Measurements from ENCODE around the gene ABHD12. TPM values are rescaled to one million over a fixed set of nuclear protein-coding genes. Genes with fewer than 3 reads are reported as not detected.
A peak's percentile ranks its signal among the peaks of the same experiment; 100 is the strongest.

Gene ABHD12
- total RNA-seq, 2 donors from 2014 or later, result 48.2 to 52.7 TPM

- Histone ChIP-seq H3K27ac (ENCODE audit: low read depth, low read length) (no peak overlapping the region), H3K9me3 (ENCODE audit: control insufficient read depth, low read length) (no peaks in the 10 kb centered on the region), H3K4me1 (ENCODE audit: control insufficient read depth, insufficient read depth, low read length) (peaks cover 9% of the 10 kb centered on the region), H3K9ac (ENCODE audit: extremely low read depth, low read length, poor library complexity, severe bottlenecking) (no peak overlapping the region), H3K27me3 (ENCODE audit: control insufficient read depth, insufficient read depth, low read length, poor library complexity, severe bottlenecking) (no peaks in the 10 kb centered on the region), H3K4me3 (ENCODE audit: low read length) (no peak overlapping the region), H3K36me3 (ENCODE audit: control insufficient read depth, insufficient read depth, low read length) (peaks cover 28% of the 10 kb centered on the region)
- H3K4me1 Mint-ChIP-seq, result peaks cover 11% of the 10 kb centered on the region
- peaks cover 37% of the 10 kb centered on the region for H3K36me3 Mint-ChIP-seq (ENCODE audit: low read depth)
- no peak for TF ChIP-seq CTCF (conservative IDR thresholded peaks at IDR 0.05)
- no peaks in the 10 kb centered on the region for H3K9me3 Mint-ChIP-seq
- no peaks in the 10 kb centered on the region for H3K27me3 Mint-ChIP-seq (ENCODE audit: insufficient read depth)
- DNase-seq, result no peak
- no peak overlapping the region for H3K4me3 Mint-ChIP-seq
- peak overlapping the region; percentile 12 for H3K27ac Mint-ChIP-seq
- WGBS, 2 experiments (ENCODE audit: insufficient coverage in 1 of 2, insufficient read length in 1 of 2), result 91 to 94% methylated on average over 5 to 13 of the region's 13 CpGs
Observed at GRCh38 chr20:25293910-25294458, 96.7 kb downstream of the ABHD12 start.

GRCh38 chr20:25293507-25293906 lies 97.1 kb downstream of the ABHD12 start:
- no peak for DNase-seq
- Histone ChIP-seq H3K36me3 (ENCODE audit: control insufficient read depth, insufficient read depth, low read length) (peaks cover 31% of the 10 kb centered on the region), H3K4me3 (ENCODE audit: low read length) (no peak overlapping the region), H3K27me3 (ENCODE audit: control insufficient read depth, insufficient read depth, low read length, poor library complexity, severe bottlenecking) (no peaks in the 10 kb centered on the region), H3K9ac (ENCODE audit: extremely low read depth, low read length, poor library complexity, severe bottlenecking) (no peak overlapping the region), H3K27ac (ENCODE audit: low read depth, low read length) (no peak overlapping the region), H3K9me3 (ENCODE audit: control insufficient read depth, low read length) (no peaks in the 10 kb centered on the region), H3K4me1 (ENCODE audit: control insufficient read depth, insufficient read depth, low read length) (peaks cover 9% of the 10 kb centered on the region)
- no peaks in the 10 kb centered on the region for H3K9me3 Mint-ChIP-seq
- H3K4me3 Mint-ChIP-seq, result no peak overlapping the region
- H3K4me1 Mint-ChIP-seq, result peaks cover 11% of the 10 kb centered on the region
- peak overlapping the region; percentile 12 for H3K27ac Mint-ChIP-seq
- WGBS, 2 experiments (ENCODE audit: insufficient coverage in 1 of 2, insufficient read length in 1 of 2), result 89 to 90% methylated on average over 10 of the region's 10 CpGs
- peaks cover 35% of the 10 kb centered on the region for H3K36me3 Mint-ChIP-seq (ENCODE audit: low read depth)
- no peak for TF ChIP-seq CTCF (conservative IDR thresholded peaks at IDR 0.05)
- no peaks in the 10 kb centered on the region for H3K27me3 Mint-ChIP-seq (ENCODE audit: insufficient read depth)

GRCh38 chr20:25292176-25292891 lies 98.3 kb downstream of the ABHD12 start:
- 93 to 96% methylated on average over 24 to 35 of the region's 35 CpGs for WGBS, 2 experiments (ENCODE audit: insufficient coverage in 1 of 2, insufficient read length in 1 of 2)
- Mint-ChIP-seq H3K27me3 (ENCODE audit: insufficient read depth) (no peaks in the 10 kb centered on the region), H3K27ac (no peak overlapping the region), H3K4me3 (no peak overlapping the region), H3K36me3 (ENCODE audit: low read depth) (peaks cover 36% of the 10 kb centered on the region), H3K4me1 (peaks cover 7% of the 10 kb centered on the region), H3K9me3 (no peaks in the 10 kb centered on the region)
- no peaks in the 10 kb centered on the region for H3K9me3 ChIP-seq (ENCODE audit: control insufficient read depth, low read length)
- no peak overlapping the region for H3K9ac ChIP-seq (ENCODE audit: extremely low read depth, low read length, poor library complexity, severe bottlenecking)
- H3K36me3 ChIP-seq (ENCODE audit: control insufficient read depth, insufficient read depth, low read length), result peaks cover 38% of the 10 kb centered on the region
- H3K27ac ChIP-seq (ENCODE audit: low read depth, low read length), result no peak overlapping the region
- H3K27me3 ChIP-seq (ENCODE audit: control insufficient read depth, insufficient read depth, low read length, poor library complexity, severe bottlenecking), result no peaks in the 10 kb centered on the region
- H3K4me1 ChIP-seq (ENCODE audit: control insufficient read depth, insufficient read depth, low read length), result peaks cover 9% of the 10 kb centered on the region
- no peak for TF ChIP-seq CTCF (conservative IDR thresholded peaks at IDR 0.05)
- H3K4me3 ChIP-seq (ENCODE audit: low read length), result no peak overlapping the region
- no peak for DNase-seq
